Activated CD8-positive, alpha-beta memory T cell treated with anti-CD3 and anti-CD28 coated beads for 1 hour (primary cell): ENCODE measurements around the gene PPP1CA.
A peak's percentile ranks its signal among the peaks of the same experiment; 100 is the strongest.

Experiments
- DNase-seq, 2 donors: peaks; one replicate each; pipeline ENCODE4 v3.0.0-alpha.2; 2020; ENCODE audit warnings: low read depth in 1 of 2; ENCODE audit errors: extremely low read depth in 1 of 2

PPP1CA gene

DNA sequence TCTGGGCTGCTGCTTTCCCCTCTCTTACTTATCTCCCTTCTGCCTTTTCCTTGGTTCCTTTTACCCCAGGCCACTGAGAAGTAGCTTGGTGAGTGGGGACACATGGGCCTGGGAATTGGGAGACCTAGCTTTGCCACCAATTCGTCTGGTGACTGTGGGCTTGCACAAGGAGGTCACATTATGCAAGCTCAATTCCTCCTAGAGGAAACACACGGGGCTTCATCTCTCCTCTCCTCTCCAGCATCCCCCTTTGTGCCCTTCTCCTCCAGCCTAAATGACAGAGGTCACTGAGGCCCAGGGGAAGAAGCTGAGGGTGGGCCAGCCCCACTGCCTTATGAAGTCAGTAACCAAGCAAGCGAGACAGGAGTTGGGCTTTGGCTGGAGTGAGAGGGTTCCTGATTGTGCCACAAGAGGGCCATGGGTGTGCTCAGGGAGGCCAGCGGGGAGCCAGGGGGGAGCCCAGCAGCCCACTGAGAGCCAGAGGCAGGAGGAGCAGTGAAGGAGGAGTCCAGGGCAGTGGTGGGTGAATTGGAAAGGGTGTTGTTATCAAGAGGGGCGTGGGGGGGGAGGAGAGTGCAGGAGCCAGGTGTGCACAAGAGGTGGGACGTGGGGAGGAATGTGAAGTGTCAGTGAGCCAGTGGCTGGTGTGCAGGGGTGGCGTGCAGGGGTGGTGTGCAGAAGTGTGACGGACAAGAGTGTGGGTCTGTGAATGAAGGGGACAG lies 30.3 kb downstream of the PPP1CA start:
- no peak for DNase-seq

DNA sequence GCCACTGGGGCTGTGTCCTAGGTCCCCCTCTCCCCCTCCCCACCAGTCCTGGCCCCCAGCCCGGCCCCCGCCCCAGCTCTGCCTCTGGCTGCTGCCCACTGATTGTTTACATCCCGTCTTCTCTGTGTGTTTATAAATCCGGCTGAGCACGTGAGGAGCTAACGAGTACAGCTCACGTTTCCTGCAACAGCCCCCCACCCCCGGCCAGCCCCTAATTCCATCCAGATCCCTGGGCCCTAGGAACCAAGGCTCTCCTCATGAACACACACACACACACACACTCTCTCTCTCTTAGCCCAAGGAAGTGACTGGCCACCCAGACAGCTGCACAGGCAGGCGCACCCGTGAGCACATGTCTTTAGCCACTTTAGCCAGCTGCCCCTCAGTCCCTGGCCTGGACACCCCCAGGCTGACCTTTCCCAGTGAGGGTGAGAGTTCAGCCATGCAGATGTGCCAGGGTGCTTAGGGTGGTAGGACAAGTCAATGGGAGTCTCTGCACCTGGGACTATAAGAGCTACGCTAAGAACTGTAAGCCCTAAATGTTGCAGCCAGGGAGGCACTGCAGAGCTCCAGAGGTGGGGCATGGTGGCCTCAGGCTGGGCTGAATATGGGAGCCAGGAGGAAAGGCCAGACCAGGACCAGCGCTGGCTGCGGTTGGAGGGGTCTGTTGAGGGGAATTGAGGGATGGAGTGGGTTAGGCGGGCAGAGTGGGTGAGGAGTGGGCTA lies 31.1 kb downstream of the PPP1CA start:
- DNase-seq, result no peak

DNA sequence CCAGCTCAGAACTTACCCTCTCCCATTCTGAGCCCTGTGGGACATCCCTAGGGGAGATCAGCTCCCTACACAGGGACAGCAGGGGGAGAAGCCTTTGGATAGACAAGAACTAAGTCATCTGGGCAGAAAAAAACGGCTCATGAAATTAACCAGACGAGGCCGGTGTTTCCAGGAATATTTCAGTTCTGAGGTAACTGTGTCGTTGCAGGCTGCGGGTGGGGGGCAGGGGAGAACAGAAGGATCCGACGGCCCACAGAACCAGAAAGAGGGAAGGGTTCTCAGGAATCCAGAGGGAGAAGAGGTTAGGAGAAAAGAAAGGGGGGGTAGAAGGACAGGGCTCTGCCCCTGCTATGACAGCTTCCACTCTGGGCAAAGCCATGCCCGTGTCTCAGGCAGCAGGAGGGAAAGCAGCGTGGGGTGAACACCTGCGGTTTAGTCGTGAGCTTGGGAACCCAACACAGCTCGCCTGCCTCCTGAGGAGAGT lies 31.8 kb downstream of the PPP1CA start:
- DNase-seq, result no peak

DNA sequence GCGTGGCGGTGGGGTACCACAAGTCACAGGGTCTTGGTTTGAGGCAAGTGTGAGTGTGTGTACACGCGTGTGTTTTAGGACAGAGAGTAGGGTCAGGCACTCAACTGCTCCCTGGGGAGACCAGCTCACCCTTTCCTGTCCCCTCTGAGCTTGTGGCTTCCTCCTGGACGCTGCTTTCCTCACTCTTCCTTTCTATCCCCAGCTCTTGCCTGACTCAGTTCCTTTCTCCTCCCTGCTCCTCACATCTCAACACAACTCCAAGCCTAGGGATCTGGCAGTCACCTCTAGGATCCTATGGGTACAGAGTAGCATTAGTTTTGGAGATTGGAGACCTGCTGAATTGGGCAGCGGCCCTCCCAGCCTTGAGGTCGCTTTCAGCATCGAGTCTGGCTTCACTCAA lies 32.4 kb downstream of the PPP1CA start:
- DNase-seq, result no peak

GRCh38 chr11:67368621-67369020 lies 33.0 kb downstream of the PPP1CA start:
- no peak for DNase-seq

DNA sequence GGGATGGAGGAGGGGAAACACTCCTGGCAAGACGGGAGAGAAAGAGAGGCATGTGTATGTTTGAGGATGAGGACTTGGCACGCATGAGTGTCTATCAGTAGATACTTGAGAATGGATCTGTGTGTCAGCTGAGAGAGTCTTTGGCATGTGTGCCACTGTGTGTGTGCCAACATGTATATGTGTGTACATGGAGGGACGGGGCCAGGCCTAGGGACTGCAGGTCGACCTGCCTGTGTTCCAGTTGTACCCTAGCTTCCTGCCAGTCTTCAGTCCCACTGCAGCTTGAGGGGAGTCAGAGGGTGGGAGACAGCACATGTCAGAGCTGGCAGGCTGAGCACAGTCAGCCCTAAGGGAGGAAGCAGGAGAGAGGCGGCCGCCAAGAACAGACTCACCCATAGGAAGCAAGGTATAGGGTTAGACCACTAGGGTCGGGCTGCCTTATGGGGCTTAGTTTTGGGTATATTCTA lies 33.9 kb downstream of the PPP1CA start:
- no peak for DNase-seq

DNA sequence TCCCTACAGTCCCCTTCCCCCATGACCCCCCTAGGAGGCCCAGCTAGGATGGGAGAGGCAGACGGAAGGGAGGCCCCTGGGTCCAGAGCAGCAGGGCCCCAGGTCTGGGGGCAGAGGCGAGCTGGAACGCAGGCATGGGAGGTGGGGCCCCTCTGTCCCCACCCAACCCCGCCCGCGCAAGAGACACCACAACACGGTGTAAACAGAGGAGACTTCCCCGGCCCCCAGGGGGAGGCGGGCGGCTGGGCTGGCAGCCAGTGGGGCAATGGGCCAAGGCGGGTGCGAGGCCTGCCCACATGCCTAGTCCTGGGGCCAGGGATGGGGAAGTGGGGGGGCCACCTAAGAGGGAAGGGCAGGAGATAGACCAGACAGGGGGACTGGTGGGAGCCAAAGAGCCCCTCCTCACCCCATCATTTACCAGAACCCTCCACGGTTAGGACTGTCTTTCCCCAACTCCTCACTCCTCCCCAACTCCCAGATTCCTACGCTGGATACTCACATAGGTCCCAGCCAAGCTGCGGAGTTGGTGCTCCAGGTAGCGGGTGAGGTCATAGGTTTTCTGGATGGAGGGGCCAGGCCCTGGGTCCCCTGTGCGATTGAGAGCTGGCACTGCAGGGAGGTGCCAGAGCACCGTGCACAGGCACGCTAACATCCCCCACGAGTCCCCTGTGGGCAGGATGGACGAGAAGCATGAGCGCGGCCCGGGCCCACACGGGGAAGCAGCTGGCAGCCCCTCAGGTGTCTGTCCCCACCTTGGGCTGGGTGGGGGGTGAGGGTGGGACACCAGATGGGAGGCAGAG lies 34.5 kb downstream of the PPP1CA start:
- DNase-seq, result no peak

GRCh38 chr11:67366546-67366945 lies 35.1 kb downstream of the PPP1CA start:
- no peak for DNase-seq

- DNase-seq, result no peak
These were observed 35.8 kb downstream of the PPP1CA start for GRCh38 chr11:67365736-67366444.

DNA sequence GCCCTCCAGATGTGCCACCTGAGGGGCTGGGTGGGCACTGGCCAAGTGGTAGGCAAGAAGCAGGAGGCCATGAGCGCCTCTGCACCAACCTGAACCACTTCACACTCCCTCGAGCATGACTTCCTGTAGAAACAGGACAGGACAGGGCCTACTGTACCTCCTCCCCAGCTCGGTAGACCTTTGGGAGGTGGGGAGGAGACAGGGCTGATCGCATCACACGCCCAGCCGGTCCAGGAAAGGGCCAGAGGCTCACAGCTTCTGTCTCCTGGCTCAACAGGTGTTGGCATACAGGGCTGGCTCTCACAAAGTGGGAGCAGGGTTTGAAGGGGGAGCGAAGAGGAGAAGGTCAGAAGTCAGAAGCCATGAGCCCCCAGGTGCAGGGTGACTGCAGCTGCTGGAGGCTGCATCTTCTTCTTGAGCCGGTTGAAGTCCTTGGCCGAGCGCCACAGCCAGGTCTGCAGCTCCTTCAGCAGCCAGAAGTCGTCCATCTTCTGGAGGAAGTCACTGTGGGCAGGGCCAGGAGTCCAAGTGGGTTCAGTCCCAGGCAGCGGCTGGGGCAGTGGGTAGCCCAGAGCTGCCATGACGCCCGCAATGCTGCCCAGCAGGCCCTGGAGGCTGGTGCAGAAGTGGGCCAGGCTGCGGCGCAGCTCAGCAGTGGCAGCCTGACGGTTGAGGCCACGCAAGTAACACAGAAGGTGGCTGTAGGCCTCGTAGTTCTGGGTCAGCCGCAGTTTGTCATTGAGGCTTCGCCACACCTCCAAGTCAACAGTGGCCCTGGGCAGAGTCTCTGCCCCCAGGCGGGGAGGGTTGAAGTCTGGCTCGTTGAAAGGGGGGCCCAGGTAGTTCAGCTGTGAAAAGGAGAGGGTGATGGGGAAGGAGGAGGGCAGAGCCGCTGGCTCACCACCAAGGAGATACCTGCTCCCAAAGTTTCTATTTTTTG lies 36.6 kb downstream of the PPP1CA start:
- DNase-seq, result no peak

DNA sequence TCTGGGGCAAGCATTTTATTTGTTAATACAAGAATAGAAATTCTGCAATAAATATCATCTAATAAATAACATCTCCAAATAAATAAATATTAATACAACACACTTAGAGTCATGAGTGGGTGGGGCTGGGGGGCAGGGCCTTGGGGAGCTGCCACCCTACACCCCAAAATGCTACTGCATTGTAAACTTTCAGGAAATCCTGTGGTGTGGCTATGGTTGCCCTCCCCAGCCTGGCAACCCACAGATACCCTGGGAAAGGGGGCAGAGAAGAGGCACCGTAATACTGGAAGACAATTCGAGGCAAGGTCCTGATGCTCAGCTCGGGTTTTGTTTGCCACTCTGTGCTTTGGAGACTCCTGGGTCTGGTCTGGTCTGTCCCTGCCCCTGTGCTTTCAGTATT lies 37.5 kb downstream of the PPP1CA start:
- DNase-seq, result no peak

- no peak for DNase-seq
These were observed 43.6 kb downstream of the PPP1CA start for GRCh38 chr11:67357831-67358670.

- DNase-seq, result peak; percentile 25 to 51
These were observed 44.6 kb downstream of the PPP1CA start for GRCh38 chr11:67356864-67357561.

GRCh38 chr11:67356387-67356863 lies 45.2 kb downstream of the PPP1CA start:
- DNase-seq, result no peak

- DNase-seq, result no peak
These were observed 45.8 kb downstream of the PPP1CA start for GRCh38 chr11:67355794-67356386.

- no peak for DNase-seq
These were observed 46.5 kb downstream of the PPP1CA start for GRCh38 chr11:67355023-67355793.
